HepG2 (cell line): ENCODE results near the gene BOLA2B. TPM values are rescaled to one million over a fixed set of nuclear protein-coding genes. Genes with fewer than 3 reads are reported as not detected.

ENCODE experiments used
- ATAD3A ChIP-seq: sonication (generic); formaldehyde crosslinking; IDR thresholded peaks from 2 replicates; pipeline ENCODE4 v1.4.0; 2020; ENCODE audit warnings: missing genetic modification reagents
- JUND ChIP-seq: sonication (generic); formaldehyde crosslinking; IDR thresholded peaks from 2 replicates; pipeline ENCODE4 v1.8.0; 2022; ENCODE audit warnings: mild to moderate bottlenecking, missing genetic modification reagents
- NFIB ChIP-seq: sonication (generic); formaldehyde crosslinking; IDR thresholded peaks from 2 replicates; pipeline ENCODE4 v1.9.0; 2021; ENCODE audit warnings: missing genetic modification reagents, mild to moderate bottlenecking, borderline replicate concordance
- NR1H2 ChIP-seq: sonication (generic); formaldehyde crosslinking; IDR thresholded peaks from 2 replicates; pipeline ENCODE4 v1.8.1; 2022; ENCODE audit warnings: low read depth, missing genetic modification reagents, borderline replicate concordance
- NR2F1 ChIP-seq, 2 experiments: fragments of 450-650 bp in 1 of 2; formaldehyde crosslinking in 1 of 2; IDR thresholded peaks; 2 replicates each; pipeline versions ENCODE4 v1.5.0 to v1.6.1; 2016 to 2020; ENCODE audit warnings: mild to moderate bottlenecking in 1 of 2, missing compliant biosample characterization in 1 of 2, missing genetic modification reagents in 1 of 2, moderate library complexity in 1 of 2
- NR2F6 ChIP-seq, 2 experiments: IDR thresholded peaks; 2 replicates each; pipeline ENCODE4 v1.6.1; 2016; ENCODE audit warnings: antibody characterized with exemption in 1 of 2, mild to moderate bottlenecking in 1 of 2
- TAF15 ChIP-seq: fragments of 200-400 bp; formaldehyde crosslinking; IDR thresholded peaks from one replicate; pipeline ENCODE4 v1.6.1; 2018; ENCODE audit warnings: mild to moderate bottlenecking, low read depth, low read length; ENCODE audit not compliant: poor library complexity, severe bottlenecking
- TEAD3 ChIP-seq: optimal IDR thresholded peaks from 2 replicates; pipeline ENCODE3; 2016; ENCODE audit warnings: borderline replicate concordance
- ZNF382 ChIP-seq: sonication (generic); formaldehyde crosslinking; IDR thresholded peaks from 2 replicates; pipeline ENCODE4 v1.5.0; 2020; ENCODE audit warnings: missing genetic modification reagents, mild to moderate bottlenecking, borderline replicate concordance
- ZNF564 ChIP-seq: sonication (generic); formaldehyde crosslinking; IDR thresholded peaks from 2 replicates; pipeline ENCODE4 v1.8.1; 2023; ENCODE audit warnings: mild to moderate bottlenecking, missing genetic modification reagents
- ZSCAN22 ChIP-seq: sonication (generic); formaldehyde crosslinking; IDR thresholded peaks from 2 replicates; pipeline ENCODE4 v1.4.0; 2020; ENCODE audit warnings: mild to moderate bottlenecking, missing genetic modification reagents
- polyA plus RNA-seq, 8 experiments: library from polyadenylated mRNA; depleted of rRNA in 3 of 8; stranded (reverse) in 7 of 8; unstranded in 1 of 8; fragments of >200 nt; fragmentation: Illumina TruSeq in 4 of 8; extraction: Trizol in 4 of 8; gene quantifications; 2 replicates each; pipeline versions ENCODE4 v1.2.1 to v1.2.3, GENCODE V29; 2011 to 2016; ENCODE audit warnings: low read depth in 4 of 8, missing spikeins in 1 of 8, mixed read lengths in 1 of 8; ENCODE audit not compliant: insufficient read depth in 1 of 8
- total RNA-seq, 5 experiments: library from RNA; depleted of rRNA; stranded (reverse); fragments of >200 nt; fragmentation: Illumina TruSeq; extraction: Trizol; gene quantifications; 2 replicates each; pipeline ENCODE4 v1.2.3, GENCODE V29; 2016; ENCODE audit warnings: low read depth in 1 of 5
- TF ChIP-seq, protein P1 (sequence below), 2 experiments: IDR thresholded peaks; 2 replicates each; pipeline ENCODE4 v1.6.1; 2011 to 2012; ENCODE audit warnings: low read length in 2 of 2, borderline replicate concordance in 1 of 2, low read depth in 1 of 2, mild to moderate bottlenecking in 1 of 2, moderate library complexity in 1 of 2
- TF ChIP-seq, protein P2 (sequence below): IDR thresholded peaks from 2 replicates; pipeline ENCODE4 v1.6.1; 2016; ENCODE audit warnings: low read depth
- TF ChIP-seq, protein P3 (sequence below): sonication (generic); formaldehyde crosslinking; IDR thresholded peaks from 2 replicates; pipeline ENCODE4 v1.9.0; 2021; ENCODE audit warnings: mild to moderate bottlenecking, missing genetic modification reagents

Gene BOLA2B
- total and polyA plus RNA-seq, 2 of the 13 experiments (the other 11 are each of a cell fraction or from before 2014, with no cell fraction given) = 63.8 to 295 TPM

DNA sequence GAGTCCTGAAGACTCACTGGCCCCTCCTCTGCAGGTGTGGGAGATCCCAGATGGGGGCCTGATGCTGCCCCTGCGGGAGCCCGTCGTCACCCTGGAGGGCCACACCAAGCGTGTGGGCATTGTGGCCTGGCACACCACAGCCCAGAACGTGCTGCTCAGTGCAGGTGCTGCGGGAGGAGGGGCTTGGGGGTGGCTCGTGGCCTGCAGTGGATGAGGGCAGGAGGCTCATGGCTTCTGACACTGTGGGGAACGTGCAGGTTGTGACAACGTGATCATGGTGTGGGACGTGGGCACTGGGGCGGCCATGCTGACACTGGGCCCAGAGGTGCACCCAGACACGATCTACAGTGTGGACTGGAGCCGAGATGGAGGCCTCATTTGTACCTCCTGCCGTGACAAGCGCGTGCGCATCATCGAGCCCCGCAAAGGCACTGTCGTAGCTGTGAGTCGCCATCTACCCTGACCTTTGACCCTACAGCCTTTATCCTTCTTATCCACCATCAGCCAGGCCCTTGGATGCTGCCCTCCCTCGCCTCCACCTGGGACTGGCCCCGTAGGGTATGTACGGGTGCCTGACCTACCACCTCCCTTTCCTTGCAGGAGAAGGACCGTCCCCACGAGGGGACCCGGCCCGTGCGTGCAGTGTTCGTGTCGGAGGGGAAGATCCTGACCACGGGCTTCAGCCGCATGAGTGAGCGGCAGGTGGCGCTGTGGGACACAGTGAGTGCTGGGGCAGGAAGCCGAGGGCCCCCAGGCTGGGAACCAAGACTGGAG, 6.5 kb downstream of the BOLA2B start (continued):
- TF ChIP-seq, protein P1, sequence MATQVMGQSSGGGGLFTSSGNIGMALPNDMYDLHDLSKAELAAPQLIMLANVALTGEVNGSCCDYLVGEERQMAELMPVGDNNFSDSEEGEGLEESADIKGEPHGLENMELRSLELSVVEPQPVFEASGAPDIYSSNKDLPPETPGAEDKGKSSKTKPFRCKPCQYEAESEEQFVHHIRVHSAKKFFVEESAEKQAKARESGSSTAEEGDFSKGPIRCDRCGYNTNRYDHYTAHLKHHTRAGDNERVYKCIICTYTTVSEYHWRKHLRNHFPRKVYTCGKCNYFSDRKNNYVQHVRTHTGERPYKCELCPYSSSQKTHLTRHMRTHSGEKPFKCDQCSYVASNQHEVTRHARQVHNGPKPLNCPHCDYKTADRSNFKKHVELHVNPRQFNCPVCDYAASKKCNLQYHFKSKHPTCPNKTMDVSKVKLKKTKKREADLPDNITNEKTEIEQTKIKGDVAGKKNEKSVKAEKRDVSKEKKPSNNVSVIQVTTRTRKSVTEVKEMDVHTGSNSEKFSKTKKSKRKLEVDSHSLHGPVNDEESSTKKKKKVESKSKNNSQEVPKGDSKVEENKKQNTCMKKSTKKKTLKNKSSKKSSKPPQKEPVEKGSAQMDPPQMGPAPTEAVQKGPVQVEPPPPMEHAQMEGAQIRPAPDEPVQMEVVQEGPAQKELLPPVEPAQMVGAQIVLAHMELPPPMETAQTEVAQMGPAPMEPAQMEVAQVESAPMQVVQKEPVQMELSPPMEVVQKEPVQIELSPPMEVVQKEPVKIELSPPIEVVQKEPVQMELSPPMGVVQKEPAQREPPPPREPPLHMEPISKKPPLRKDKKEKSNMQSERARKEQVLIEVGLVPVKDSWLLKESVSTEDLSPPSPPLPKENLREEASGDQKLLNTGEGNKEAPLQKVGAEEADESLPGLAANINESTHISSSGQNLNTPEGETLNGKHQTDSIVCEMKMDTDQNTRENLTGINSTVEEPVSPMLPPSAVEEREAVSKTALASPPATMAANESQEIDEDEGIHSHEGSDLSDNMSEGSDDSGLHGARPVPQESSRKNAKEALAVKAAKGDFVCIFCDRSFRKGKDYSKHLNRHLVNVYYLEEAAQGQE (IDR thresholded peaks at IDR 0.05; ENCODE audit: borderline replicate concordance in 1 of 2, low read depth in 1 of 2, low read length in 2 of 2) = no peak
- TF ChIP-seq NR2F6 (IDR thresholded peaks at IDR 0.05) (peak; percentile 89), NR2F6 (CRISPR knock-in tag; IDR thresholded peaks at IDR 0.05) (peak; percentile 91; the same call in 1 of the 2 replicates), JUND (peak; percentile 38; the same call in 1 of the 2 replicates), NFIB (no peak), NR1H2 (CRISPR knock-in tag) (no peak), NR2F1 (CRISPR knock-in tag; IDR thresholded peaks at IDR 0.05) (peak in 1 of 2 experiments; percentile 64; a peak in 2 of 4 replicates), TEAD3 (peak; percentile 29), TAF15 (no peak), ATAD3A (CRISPR knock-in tag) (no peak; the same call in 1 of the 2 replicates), ZNF564 (no peak), ZNF382 (CRISPR knock-in tag) (no peak), ZSCAN22 (CRISPR knock-in tag) (no peak)
- TF ChIP-seq, protein P2, sequence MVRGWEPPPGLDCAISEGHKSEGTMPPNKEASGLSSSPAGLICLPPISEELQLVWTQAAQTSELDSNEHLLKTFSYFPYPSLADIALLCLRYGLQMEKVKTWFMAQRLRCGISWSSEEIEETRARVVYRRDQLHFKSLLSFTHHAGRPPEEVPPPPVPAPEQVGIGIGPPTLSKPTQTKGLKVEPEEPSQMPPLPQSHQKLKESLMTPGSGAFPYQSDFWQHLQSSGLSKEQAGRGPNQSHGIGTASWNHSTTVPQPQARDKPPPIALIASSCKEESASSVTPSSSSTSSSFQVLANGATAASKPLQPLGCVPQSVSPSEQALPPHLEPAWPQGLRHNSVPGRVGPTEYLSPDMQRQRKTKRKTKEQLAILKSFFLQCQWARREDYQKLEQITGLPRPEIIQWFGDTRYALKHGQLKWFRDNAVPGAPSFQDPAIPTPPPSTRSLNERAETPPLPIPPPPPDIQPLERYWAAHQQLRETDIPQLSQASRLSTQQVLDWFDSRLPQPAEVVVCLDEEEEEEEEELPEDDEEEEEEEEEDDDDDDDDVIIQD (CRISPR knock-in tag) = peak; percentile 31; the same call in 1 of the 2 replicates
- TF ChIP-seq, protein P3, sequence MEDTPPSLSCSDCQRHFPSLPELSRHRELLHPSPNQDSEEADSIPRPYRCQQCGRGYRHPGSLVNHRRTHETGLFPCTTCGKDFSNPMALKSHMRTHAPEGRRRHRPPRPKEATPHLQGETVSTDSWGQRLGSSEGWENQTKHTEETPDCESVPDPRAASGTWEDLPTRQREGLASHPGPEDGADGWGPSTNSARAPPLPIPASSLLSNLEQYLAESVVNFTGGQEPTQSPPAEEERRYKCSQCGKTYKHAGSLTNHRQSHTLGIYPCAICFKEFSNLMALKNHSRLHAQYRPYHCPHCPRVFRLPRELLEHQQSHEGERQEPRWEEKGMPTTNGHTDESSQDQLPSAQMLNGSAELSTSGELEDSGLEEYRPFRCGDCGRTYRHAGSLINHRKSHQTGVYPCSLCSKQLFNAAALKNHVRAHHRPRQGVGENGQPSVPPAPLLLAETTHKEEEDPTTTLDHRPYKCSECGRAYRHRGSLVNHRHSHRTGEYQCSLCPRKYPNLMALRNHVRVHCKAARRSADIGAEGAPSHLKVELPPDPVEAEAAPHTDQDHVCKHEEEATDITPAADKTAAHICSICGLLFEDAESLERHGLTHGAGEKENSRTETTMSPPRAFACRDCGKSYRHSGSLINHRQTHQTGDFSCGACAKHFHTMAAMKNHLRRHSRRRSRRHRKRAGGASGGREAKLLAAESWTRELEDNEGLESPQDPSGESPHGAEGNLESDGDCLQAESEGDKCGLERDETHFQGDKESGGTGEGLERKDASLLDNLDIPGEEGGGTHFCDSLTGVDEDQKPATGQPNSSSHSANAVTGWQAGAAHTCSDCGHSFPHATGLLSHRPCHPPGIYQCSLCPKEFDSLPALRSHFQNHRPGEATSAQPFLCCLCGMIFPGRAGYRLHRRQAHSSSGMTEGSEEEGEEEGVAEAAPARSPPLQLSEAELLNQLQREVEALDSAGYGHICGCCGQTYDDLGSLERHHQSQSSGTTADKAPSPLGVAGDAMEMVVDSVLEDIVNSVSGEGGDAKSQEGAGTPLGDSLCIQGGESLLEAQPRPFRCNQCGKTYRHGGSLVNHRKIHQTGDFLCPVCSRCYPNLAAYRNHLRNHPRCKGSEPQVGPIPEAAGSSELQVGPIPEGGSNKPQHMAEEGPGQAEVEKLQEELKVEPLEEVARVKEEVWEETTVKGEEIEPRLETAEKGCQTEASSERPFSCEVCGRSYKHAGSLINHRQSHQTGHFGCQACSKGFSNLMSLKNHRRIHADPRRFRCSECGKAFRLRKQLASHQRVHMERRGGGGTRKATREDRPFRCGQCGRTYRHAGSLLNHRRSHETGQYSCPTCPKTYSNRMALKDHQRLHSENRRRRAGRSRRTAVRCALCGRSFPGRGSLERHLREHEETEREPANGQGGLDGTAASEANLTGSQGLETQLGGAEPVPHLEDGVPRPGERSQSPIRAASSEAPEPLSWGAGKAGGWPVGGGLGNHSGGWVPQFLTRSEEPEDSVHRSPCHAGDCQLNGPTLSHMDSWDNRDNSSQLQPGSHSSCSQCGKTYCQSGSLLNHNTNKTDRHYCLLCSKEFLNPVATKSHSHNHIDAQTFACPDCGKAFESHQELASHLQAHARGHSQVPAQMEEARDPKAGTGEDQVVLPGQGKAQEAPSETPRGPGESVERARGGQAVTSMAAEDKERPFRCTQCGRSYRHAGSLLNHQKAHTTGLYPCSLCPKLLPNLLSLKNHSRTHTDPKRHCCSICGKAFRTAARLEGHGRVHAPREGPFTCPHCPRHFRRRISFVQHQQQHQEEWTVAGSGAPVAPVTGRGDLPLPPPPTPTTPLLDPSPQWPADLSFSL (CRISPR knock-in tag) = no peak
